ENCODE results near the gene CDV3. TPM values are rescaled to one million over a fixed set of nuclear protein-coding genes. Genes with fewer than 3 reads are reported as not detected.

Gene CDV3
- total RNA-seq, 1 experiment from 2014 or later, result 81.4 TPM

DNA sequence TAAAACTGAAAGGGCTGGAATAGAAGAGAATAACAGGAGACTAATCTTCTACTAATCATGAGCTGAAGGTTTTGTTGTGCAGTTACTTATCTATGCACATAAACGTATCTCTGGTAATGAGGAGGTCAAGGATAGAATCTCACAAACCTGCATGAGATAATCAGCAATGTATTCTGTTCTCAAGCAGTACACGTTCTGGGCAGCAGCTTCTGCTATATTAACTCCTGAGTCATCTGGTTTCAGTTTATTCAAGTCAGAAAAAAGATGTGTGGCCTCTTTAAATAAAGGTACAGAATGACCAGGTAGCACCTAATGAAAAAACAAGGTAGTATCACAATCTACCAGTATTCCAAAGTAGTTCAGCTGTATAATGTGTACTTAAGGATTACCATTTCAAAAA lies 34.9 kb downstream of the CDV3 start:
- no peaks in the 10 kb centered on the region for H3K27me3 ChIP-seq (ENCODE audit: low read length)
- ChIA-PET POLR2A (ENCODE audit: unreplicated experiment) (no interaction called here), CTCF (no interaction called here)
- H3K9me2 ChIP-seq (replicated peaks; ENCODE audit: low read length), result no peaks in the 10 kb centered on the region
- ATAC-seq (no peak), DNase-seq (no peak)
- intact Hi-C loops (cut with micrococcal nuclease), result no loop called here
- no peaks in the 10 kb centered on the region for H3K79me2 ChIP-seq (ENCODE audit: low read length)
- peaks cover 31% of the 10 kb centered on the region for H3K36me3 ChIP-seq (ENCODE audit: low read depth, low read length)
- H3K4me2 ChIP-seq (ENCODE audit: low read length), result no peak overlapping the region
- TF ChIP-seq EZH2 (IDR thresholded peaks at IDR 0.05; ENCODE audit: low read length, unreplicated experiment) (no peak), EZH2phosphoT487 (IDR thresholded peaks at IDR 0.05; ENCODE audit: borderline replicate concordance, low read length) (no peak)
- TF ChIP-seq, protein P1, sequence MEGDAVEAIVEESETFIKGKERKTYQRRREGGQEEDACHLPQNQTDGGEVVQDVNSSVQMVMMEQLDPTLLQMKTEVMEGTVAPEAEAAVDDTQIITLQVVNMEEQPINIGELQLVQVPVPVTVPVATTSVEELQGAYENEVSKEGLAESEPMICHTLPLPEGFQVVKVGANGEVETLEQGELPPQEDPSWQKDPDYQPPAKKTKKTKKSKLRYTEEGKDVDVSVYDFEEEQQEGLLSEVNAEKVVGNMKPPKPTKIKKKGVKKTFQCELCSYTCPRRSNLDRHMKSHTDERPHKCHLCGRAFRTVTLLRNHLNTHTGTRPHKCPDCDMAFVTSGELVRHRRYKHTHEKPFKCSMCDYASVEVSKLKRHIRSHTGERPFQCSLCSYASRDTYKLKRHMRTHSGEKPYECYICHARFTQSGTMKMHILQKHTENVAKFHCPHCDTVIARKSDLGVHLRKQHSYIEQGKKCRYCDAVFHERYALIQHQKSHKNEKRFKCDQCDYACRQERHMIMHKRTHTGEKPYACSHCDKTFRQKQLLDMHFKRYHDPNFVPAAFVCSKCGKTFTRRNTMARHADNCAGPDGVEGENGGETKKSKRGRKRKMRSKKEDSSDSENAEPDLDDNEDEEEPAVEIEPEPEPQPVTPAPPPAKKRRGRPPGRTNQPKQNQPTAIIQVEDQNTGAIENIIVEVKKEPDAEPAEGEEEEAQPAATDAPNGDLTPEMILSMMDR (conservative IDR thresholded peaks at IDR 0.05; ENCODE audit: low read depth, low read length), result no peak
- H3K9ac ChIP-seq (ENCODE audit: low read length), result no peak overlapping the region
- no peaks in the 10 kb centered on the region for H3F3A ChIP-seq (ENCODE audit: low read length, unreplicated experiment)
- H3K27ac ChIP-seq (ENCODE audit: low read length), result no peak overlapping the region
- no peak overlapping the region for H2AFZ ChIP-seq (ENCODE audit: low read length)
- H3K4me3 ChIP-seq (ENCODE audit: low read length), result no peak overlapping the region
- no TSS peak for BruUV-seq (replicated peaks)
- H4K20me1 ChIP-seq (ENCODE audit: low read length), result no peaks in the 10 kb centered on the region
- H3K9me3 ChIP-seq (ENCODE audit: low read length), result no peaks in the 10 kb centered on the region
- H3K4me1 ChIP-seq (ENCODE audit: insufficient read depth, low read length), result no peaks in the 10 kb centered on the region

DNA sequence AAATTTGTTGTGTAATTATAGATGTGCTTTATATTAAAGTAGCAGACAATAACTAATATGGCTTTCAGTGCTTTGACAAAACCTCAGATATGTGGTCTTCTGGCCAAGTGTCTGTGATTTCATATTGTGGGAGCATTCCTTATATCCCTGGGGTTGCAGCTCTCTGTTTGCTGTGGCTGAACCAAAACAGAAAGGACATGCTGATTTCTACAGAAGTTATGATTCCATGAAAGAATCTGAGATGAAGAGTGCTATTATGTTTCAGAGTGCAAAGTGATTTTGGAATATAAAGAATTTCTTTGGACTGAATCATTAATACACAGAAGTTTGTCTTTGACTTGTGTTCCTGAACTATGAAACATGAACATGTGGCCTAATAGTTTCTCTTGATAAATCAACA lies 36.5 kb downstream of the CDV3 start:
- no peaks in the 10 kb centered on the region for H3K79me2 ChIP-seq (ENCODE audit: low read length)
- H3K27me3 ChIP-seq (ENCODE audit: low read length), result no peaks in the 10 kb centered on the region
- no peaks in the 10 kb centered on the region for H3K9me2 ChIP-seq (replicated peaks; ENCODE audit: low read length)
- DNase-seq, result no peak
- no peak overlapping the region for H3K4me2 ChIP-seq (ENCODE audit: low read length)
- H3K36me3 ChIP-seq (ENCODE audit: low read depth, low read length), result peaks cover 31% of the 10 kb centered on the region
- no TSS peak for BruUV-seq (replicated peaks)
- H3K9ac ChIP-seq (ENCODE audit: low read length), result no peak overlapping the region
- no peak for ATAC-seq
- H3K27ac ChIP-seq (ENCODE audit: low read length), result no peak overlapping the region
- ChIA-PET POLR2A (ENCODE audit: unreplicated experiment) (no interaction called here), CTCF (no interaction called here)
- H4K20me1 ChIP-seq (ENCODE audit: low read length), result no peaks in the 10 kb centered on the region
- H2AFZ ChIP-seq (ENCODE audit: low read length), result no peak overlapping the region
- TF ChIP-seq, protein P1 (conservative IDR thresholded peaks at IDR 0.05; ENCODE audit: low read depth, low read length), result no peak
- TF ChIP-seq EZH2 (IDR thresholded peaks at IDR 0.05; ENCODE audit: low read length, unreplicated experiment) (no peak), EZH2phosphoT487 (IDR thresholded peaks at IDR 0.05; ENCODE audit: borderline replicate concordance, low read length) (no peak)
- no peak overlapping the region for H3K4me3 ChIP-seq (ENCODE audit: low read length)
- H3K4me1 ChIP-seq (ENCODE audit: insufficient read depth, low read length), result no peaks in the 10 kb centered on the region
- intact Hi-C loops (cut with micrococcal nuclease), result no loop called here
- no peaks in the 10 kb centered on the region for H3F3A ChIP-seq (ENCODE audit: low read length, unreplicated experiment)
- no peaks in the 10 kb centered on the region for H3K9me3 ChIP-seq (ENCODE audit: low read length)

DNA sequence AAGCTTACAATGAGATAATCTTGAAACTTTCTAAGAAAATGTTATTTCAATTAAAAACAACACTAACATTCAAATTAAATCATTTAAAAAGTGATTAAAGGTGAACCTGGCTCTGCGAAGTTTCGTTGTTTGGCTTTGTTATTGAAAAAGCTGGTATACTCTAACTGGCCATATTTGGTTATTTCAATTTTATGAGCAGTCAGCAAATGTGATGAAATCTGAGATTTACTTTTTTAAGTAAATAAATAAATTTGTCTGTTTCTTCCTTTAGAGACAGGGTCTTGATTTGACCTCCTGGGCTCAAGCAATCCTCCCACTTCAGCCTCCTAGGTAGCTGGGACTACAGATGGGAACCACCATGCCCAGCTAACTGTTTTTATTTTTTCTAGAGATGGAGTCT lies 38.0 kb downstream of the CDV3 start:
- DNase-seq (no peak), ATAC-seq (no peak)
- Histone ChIP-seq H3K4me3 (ENCODE audit: low read length) (no peak overlapping the region), H3F3A (ENCODE audit: low read length, unreplicated experiment) (no peaks in the 10 kb centered on the region), H3K36me3 (ENCODE audit: low read depth, low read length) (peaks cover 31% of the 10 kb centered on the region), H3K9me2 (replicated peaks; ENCODE audit: low read length) (no peaks in the 10 kb centered on the region), H3K27ac (ENCODE audit: low read length) (no peak overlapping the region), H3K9ac (ENCODE audit: low read length) (no peak overlapping the region), H3K27me3 (ENCODE audit: low read length) (no peaks in the 10 kb centered on the region), H3K79me2 (ENCODE audit: low read length) (no peaks in the 10 kb centered on the region), H3K9me3 (ENCODE audit: low read length) (no peaks in the 10 kb centered on the region), H3K4me2 (ENCODE audit: low read length) (no peak overlapping the region), H2AFZ (ENCODE audit: low read length) (no peak overlapping the region), H3K4me1 (ENCODE audit: insufficient read depth, low read length) (no peaks in the 10 kb centered on the region), H4K20me1 (ENCODE audit: low read length) (no peaks in the 10 kb centered on the region)
- CTCF ChIA-PET, result no interaction called here
- BruUV-seq (replicated peaks), result no TSS peak
- intact Hi-C loops (cut with micrococcal nuclease), result no loop called here
- POLR2A ChIA-PET (ENCODE audit: unreplicated experiment), result no interaction called here
- no peak for TF ChIP-seq EZH2 (IDR thresholded peaks at IDR 0.05; ENCODE audit: low read length, unreplicated experiment)
- no peak for TF ChIP-seq EZH2phosphoT487 (IDR thresholded peaks at IDR 0.05; ENCODE audit: borderline replicate concordance, low read length)
- TF ChIP-seq, protein P1 (conservative IDR thresholded peaks at IDR 0.05; ENCODE audit: low read depth, low read length), result no peak

Data from PC-3 (cell line).